K562 (cell line): ENCODE data around the gene EPO. TPM values are rescaled to one million over a fixed set of nuclear protein-coding genes. Genes with fewer than 3 reads are reported as not detected.

Experiments
- CHD1 ChIP-seq: fragments of 200-600 bp; sonication (generic); IDR thresholded peaks from one replicate; pipeline ENCODE4 v1.6.1; 2012; ENCODE audit warnings: mild to moderate bottlenecking, moderate library complexity, low read length, inconsistent platforms
- ESRRA ChIP-seq: fragments of 450-650 bp; IDR thresholded peaks from 2 replicates; pipeline ENCODE4 v1.6.1; 2014; ENCODE audit warnings: low read depth, mild to moderate bottlenecking, moderate library complexity, borderline replicate concordance
- HDGF ChIP-seq: fragments of 450-650 bp; IDR thresholded peaks from 2 replicates; pipeline ENCODE4 v1.6.1; 2016
- SUPT5H ChIP-seq: fragments of 450-650 bp; IDR thresholded peaks from 2 replicates; pipeline ENCODE4 v1.6.1; 2016
- TAF7 ChIP-seq: fragments of 450-650 bp; IDR thresholded peaks from 2 replicates; pipeline ENCODE4 v1.6.1; 2016; ENCODE audit warnings: missing genetic modification characterization, missing compliant biosample characterization
- TSC22D4 ChIP-seq: fragments of 450-650 bp; IDR thresholded peaks from 2 replicates; pipeline ENCODE4 v1.6.1; 2016; ENCODE audit warnings: missing genetic modification characterization, missing biosample characterization, control low read depth
- polyA plus RNA-seq, 8 experiments: library from polyadenylated mRNA; depleted of rRNA in 4 of 8; stranded (reverse) in 5 of 8; unstranded in 3 of 8; fragments of >200 nt; fragmentation: Nextera tagmentation in 2 of 8; fragmentation: Illumina TruSeq in 1 of 8; extraction: Ambion mirVana in 2 of 8; extraction: Trizol in 1 of 8; gene quantifications; 2 replicates each; pipeline versions ENCODE4 v1.2.1 to v1.2.3, GENCODE V29; 2011 to 2014; ENCODE audit warnings: inconsistent platforms in 1 of 8, missing spikeins in 1 of 8
- total RNA-seq, 7 experiments: library from RNA; depleted of rRNA in 6 of 7; stranded (reverse); fragments of >200 nt in 6 of 7; fragmentation: Illumina TruSeq in 2 of 7; extraction: Trizol in 2 of 7; gene quantifications; 2 replicates each; pipeline versions ENCODE4 v1.2.1 to v1.2.3, GENCODE V29; 2011 to 2021; ENCODE audit warnings: low replicate concordance in 1 of 7
- TF ChIP-seq, protein P1 (sequence below): fragments of 450-650 bp; IDR thresholded peaks from 2 replicates; pipeline ENCODE4 v1.6.1; 2016; ENCODE audit warnings: mild to moderate bottlenecking, moderate library complexity
- TF ChIP-seq, protein P2 (sequence below): sonication (generic); formaldehyde crosslinking; IDR thresholded peaks from 2 replicates; pipeline ENCODE4 v1.8.0; 2023; ENCODE audit warnings: missing genetic modification reagents, mild to moderate bottlenecking, borderline replicate concordance
- TF ChIP-seq, protein P3 (sequence below), 3 experiments: fragments of 200-800 bp in 1 of 3; sonication (Bioruptor generic) in 1 of 3; sonication (generic) in 1 of 3; formaldehyde crosslinking in 1 of 3; IDR thresholded peaks; 2 replicates each; pipeline versions ENCODE4 v1.6.1 to v1.8.0; 2016 to 2022; ENCODE audit warnings: mild to moderate bottlenecking in 2 of 3, missing compliant biosample characterization in 2 of 3, missing genetic modification characterization in 2 of 3, missing genetic modification reagents in 1 of 3

EPO gene
- total and polyA plus RNA-seq, 9 of the 15 experiments (the other 6 are each of a cell fraction or from before 2014, with no cell fraction given): 0.06 to 0.41 (median 0.07) TPM; not detected in 6

DNA sequence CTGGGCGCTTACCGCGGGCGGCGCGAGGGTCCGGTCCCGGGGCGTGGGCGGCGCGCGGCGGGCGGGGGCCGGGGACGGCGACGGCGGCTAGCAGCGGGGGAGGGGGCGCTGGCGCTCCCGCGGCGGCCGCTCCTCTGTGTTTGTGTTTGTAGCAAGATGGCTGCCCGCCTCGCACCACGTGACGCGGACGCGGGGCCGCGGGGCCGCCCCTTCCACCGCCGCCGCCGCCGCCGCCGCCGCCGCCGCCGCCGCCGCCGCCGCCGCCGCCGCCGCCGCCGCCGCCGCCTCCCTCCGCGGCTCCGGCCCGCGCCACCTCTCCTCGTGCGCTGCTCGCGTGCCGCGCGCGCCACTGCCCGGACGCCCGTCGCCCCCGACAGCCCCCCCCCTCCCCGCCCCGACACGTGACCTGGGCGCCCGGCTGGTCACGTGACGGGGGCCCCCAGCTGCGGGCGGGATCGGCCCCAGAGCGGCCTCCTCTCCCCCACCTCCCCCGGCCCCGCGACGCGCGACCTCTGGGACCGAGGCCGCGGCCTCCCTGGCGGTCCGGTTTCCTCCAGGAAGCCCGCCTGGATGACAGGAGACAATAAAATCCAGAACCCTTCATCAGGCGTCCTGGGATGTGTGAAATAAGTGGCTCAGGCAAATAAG lies 26.0 kb upstream of the EPO start, which contains the start of gene GIGYF1 (continued):
- no peak; the same call in 1 of the 2 replicates for TF ChIP-seq TAF7 (tag)
- TF ChIP-seq, protein P1, sequence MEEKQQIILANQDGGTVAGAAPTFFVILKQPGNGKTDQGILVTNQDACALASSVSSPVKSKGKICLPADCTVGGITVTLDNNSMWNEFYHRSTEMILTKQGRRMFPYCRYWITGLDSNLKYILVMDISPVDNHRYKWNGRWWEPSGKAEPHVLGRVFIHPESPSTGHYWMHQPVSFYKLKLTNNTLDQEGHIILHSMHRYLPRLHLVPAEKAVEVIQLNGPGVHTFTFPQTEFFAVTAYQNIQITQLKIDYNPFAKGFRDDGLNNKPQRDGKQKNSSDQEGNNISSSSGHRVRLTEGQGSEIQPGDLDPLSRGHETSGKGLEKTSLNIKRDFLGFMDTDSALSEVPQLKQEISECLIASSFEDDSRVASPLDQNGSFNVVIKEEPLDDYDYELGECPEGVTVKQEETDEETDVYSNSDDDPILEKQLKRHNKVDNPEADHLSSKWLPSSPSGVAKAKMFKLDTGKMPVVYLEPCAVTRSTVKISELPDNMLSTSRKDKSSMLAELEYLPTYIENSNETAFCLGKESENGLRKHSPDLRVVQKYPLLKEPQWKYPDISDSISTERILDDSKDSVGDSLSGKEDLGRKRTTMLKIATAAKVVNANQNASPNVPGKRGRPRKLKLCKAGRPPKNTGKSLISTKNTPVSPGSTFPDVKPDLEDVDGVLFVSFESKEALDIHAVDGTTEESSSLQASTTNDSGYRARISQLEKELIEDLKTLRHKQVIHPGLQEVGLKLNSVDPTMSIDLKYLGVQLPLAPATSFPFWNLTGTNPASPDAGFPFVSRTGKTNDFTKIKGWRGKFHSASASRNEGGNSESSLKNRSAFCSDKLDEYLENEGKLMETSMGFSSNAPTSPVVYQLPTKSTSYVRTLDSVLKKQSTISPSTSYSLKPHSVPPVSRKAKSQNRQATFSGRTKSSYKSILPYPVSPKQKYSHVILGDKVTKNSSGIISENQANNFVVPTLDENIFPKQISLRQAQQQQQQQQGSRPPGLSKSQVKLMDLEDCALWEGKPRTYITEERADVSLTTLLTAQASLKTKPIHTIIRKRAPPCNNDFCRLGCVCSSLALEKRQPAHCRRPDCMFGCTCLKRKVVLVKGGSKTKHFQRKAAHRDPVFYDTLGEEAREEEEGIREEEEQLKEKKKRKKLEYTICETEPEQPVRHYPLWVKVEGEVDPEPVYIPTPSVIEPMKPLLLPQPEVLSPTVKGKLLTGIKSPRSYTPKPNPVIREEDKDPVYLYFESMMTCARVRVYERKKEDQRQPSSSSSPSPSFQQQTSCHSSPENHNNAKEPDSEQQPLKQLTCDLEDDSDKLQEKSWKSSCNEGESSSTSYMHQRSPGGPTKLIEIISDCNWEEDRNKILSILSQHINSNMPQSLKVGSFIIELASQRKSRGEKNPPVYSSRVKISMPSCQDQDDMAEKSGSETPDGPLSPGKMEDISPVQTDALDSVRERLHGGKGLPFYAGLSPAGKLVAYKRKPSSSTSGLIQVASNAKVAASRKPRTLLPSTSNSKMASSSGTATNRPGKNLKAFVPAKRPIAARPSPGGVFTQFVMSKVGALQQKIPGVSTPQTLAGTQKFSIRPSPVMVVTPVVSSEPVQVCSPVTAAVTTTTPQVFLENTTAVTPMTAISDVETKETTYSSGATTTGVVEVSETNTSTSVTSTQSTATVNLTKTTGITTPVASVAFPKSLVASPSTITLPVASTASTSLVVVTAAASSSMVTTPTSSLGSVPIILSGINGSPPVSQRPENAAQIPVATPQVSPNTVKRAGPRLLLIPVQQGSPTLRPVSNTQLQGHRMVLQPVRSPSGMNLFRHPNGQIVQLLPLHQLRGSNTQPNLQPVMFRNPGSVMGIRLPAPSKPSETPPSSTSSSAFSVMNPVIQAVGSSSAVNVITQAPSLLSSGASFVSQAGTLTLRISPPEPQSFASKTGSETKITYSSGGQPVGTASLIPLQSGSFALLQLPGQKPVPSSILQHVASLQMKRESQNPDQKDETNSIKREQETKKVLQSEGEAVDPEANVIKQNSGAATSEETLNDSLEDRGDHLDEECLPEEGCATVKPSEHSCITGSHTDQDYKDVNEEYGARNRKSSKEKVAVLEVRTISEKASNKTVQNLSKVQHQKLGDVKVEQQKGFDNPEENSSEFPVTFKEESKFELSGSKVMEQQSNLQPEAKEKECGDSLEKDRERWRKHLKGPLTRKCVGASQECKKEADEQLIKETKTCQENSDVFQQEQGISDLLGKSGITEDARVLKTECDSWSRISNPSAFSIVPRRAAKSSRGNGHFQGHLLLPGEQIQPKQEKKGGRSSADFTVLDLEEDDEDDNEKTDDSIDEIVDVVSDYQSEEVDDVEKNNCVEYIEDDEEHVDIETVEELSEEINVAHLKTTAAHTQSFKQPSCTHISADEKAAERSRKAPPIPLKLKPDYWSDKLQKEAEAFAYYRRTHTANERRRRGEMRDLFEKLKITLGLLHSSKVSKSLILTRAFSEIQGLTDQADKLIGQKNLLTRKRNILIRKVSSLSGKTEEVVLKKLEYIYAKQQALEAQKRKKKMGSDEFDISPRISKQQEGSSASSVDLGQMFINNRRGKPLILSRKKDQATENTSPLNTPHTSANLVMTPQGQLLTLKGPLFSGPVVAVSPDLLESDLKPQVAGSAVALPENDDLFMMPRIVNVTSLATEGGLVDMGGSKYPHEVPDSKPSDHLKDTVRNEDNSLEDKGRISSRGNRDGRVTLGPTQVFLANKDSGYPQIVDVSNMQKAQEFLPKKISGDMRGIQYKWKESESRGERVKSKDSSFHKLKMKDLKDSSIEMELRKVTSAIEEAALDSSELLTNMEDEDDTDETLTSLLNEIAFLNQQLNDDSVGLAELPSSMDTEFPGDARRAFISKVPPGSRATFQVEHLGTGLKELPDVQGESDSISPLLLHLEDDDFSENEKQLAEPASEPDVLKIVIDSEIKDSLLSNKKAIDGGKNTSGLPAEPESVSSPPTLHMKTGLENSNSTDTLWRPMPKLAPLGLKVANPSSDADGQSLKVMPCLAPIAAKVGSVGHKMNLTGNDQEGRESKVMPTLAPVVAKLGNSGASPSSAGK: peak; percentile 88
- no peak for TF ChIP-seq ESRRA
- TF ChIP-seq SUPT5H: no peak
- TF ChIP-seq HDGF: no peak
- TF ChIP-seq, protein P2, sequence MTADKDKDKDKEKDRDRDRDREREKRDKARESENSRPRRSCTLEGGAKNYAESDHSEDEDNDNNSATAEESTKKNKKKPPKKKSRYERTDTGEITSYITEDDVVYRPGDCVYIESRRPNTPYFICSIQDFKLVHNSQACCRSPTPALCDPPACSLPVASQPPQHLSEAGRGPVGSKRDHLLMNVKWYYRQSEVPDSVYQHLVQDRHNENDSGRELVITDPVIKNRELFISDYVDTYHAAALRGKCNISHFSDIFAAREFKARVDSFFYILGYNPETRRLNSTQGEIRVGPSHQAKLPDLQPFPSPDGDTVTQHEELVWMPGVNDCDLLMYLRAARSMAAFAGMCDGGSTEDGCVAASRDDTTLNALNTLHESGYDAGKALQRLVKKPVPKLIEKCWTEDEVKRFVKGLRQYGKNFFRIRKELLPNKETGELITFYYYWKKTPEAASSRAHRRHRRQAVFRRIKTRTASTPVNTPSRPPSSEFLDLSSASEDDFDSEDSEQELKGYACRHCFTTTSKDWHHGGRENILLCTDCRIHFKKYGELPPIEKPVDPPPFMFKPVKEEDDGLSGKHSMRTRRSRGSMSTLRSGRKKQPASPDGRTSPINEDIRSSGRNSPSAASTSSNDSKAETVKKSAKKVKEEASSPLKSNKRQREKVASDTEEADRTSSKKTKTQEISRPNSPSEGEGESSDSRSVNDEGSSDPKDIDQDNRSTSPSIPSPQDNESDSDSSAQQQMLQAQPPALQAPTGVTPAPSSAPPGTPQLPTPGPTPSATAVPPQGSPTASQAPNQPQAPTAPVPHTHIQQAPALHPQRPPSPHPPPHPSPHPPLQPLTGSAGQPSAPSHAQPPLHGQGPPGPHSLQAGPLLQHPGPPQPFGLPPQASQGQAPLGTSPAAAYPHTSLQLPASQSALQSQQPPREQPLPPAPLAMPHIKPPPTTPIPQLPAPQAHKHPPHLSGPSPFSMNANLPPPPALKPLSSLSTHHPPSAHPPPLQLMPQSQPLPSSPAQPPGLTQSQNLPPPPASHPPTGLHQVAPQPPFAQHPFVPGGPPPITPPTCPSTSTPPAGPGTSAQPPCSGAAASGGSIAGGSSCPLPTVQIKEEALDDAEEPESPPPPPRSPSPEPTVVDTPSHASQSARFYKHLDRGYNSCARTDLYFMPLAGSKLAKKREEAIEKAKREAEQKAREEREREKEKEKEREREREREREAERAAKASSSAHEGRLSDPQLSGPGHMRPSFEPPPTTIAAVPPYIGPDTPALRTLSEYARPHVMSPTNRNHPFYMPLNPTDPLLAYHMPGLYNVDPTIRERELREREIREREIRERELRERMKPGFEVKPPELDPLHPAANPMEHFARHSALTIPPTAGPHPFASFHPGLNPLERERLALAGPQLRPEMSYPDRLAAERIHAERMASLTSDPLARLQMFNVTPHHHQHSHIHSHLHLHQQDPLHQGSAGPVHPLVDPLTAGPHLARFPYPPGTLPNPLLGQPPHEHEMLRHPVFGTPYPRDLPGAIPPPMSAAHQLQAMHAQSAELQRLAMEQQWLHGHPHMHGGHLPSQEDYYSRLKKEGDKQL (CRISPR knock-in tag): no peak
- no peak for TF ChIP-seq CHD1
- no peak for TF ChIP-seq TSC22D4
- TF ChIP-seq, protein P3, sequence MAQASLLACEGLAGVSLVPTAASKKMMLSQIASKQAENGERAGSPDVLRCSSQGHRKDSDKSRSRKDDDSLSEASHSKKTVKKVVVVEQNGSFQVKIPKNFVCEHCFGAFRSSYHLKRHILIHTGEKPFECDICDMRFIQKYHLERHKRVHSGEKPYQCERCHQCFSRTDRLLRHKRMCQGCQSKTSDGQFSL (CRISPR knock-in tag; IDR thresholded peaks at IDR 0.05): peak; percentile 70; the same call in 1 of the 2 replicates
- TF ChIP-seq, protein P3 (tag; IDR thresholded peaks at IDR 0.05): peak in 1 of 2 experiments; percentile 93; a peak in 2 of 4 replicates
